H1 (cell line): ENCODE measurements around the gene ZFP3. TPM values are rescaled to one million over a fixed set of nuclear protein-coding genes. Genes with fewer than 3 reads are reported as not detected.

Experiments used
- CTCF ChIA-PET: fragments of 300-600 bp; sonication (Branson Sonifier 250); formaldehyde crosslinking; loops from one replicate; lab custom pipeline; 2021; ENCODE audit not compliant: partially characterized antibody; lab: Charles Lee
- POLR2A ChIA-PET: fragments of 300-600 bp; sonication (Branson Sonifier 250); formaldehyde crosslinking; loops from one replicate; lab custom pipeline; 2021; ENCODE audit warnings: inconsistent platforms; ENCODE audit not compliant: partially characterized antibody; lab: Charles Lee
- DNase-seq, 2 experiments: peaks; one replicate each; pipeline versions ENCODE4 v3.0.0 to v3.0.0-alpha.2; 2010 to 2022; ENCODE audit warnings: low spot score in 2 of 2, low read depth in 1 of 2, mixed read lengths in 1 of 2
- FAIRE-seq: peaks from 2 replicates; lab custom pipeline; 2011; peaks lifted over from hg19 to GRCh38; lab: Jason Lieb, UNC
- H2AFZ ChIP-seq: 2 replicates; pipeline ENCODE4 v1.8.1; 2012; ENCODE audit warnings: low read length, inconsistent platforms
- H2AK5ac ChIP-seq: 2 replicates; pipeline ENCODE4 v1.6.1; 2013; ENCODE audit warnings: low read depth, low read length
- H2BK120ac ChIP-seq: replicated peaks from 2 replicates; pipeline ENCODE3; 2013; ENCODE audit warnings: low read depth, low read length, inconsistent platforms
- H2BK12ac ChIP-seq: 2 replicates; pipeline ENCODE4 v1.6.1; 2013; ENCODE audit warnings: low read depth, low read length
- H2BK15ac ChIP-seq: 2 replicates; pipeline ENCODE4 v1.6.1; 2013; ENCODE audit warnings: low read length
- H2BK20ac ChIP-seq: 2 replicates; pipeline ENCODE4 v1.6.1; 2013; ENCODE audit warnings: low read length
- H2BK5ac ChIP-seq: 2 replicates; pipeline ENCODE4 v1.6.1; 2013; ENCODE audit warnings: low read depth, low read length
- H3K14ac ChIP-seq: 2 replicates; pipeline ENCODE4 v1.6.1; 2013; ENCODE audit warnings: inconsistent platforms; ENCODE audit not compliant: insufficient read length
- H3K18ac ChIP-seq: 2 replicates; pipeline ENCODE4 v1.6.1; 2013; ENCODE audit warnings: low read length; ENCODE audit errors: extremely low read depth
- H3K23ac ChIP-seq: 2 replicates; pipeline ENCODE4 v1.6.1; 2013; ENCODE audit warnings: inconsistent platforms; ENCODE audit not compliant: insufficient read length
- H3K23me2 ChIP-seq: 2 replicates; pipeline ENCODE4 v1.6.1; 2013; ENCODE audit warnings: low read depth, low read length
- H3K27ac ChIP-seq: 2 replicates; pipeline ENCODE4 v1.6.1; 2011; ENCODE audit warnings: low read depth, low read length, inconsistent platforms
- H3K27me3 ChIP-seq, 4 experiments: replicated peaks in 1 of 4; 1 replicate in 1 of 4; 2 replicates in 3 of 4; pipeline versions ENCODE4 v1.6.1 to v1.8.1; 2011 to 2013; ENCODE audit warnings: low read length in 3 of 4, mild to moderate bottlenecking in 3 of 4, inconsistent platforms in 2 of 4, mixed read lengths in 2 of 4, moderate library complexity in 1 of 4; ENCODE audit not compliant: control insufficient read depth in 3 of 4, insufficient read depth in 3 of 4; ENCODE audit errors: extremely low read depth in 1 of 4
- H3K36me3 ChIP-seq, 4 experiments: 2 replicates each; pipeline versions ENCODE4 v1.6.1 to v1.8.1; 2011 to 2013; ENCODE audit warnings: mild to moderate bottlenecking in 4 of 4, low read length in 3 of 4, moderate library complexity in 2 of 4, control low read depth in 1 of 4, inconsistent platforms in 1 of 4; ENCODE audit not compliant: insufficient read depth in 4 of 4, control insufficient read depth in 2 of 4
- H3K4ac ChIP-seq: replicated peaks from 2 replicates; pipeline ENCODE3; 2013; ENCODE audit warnings: low read length, low read depth, mixed read lengths, inconsistent platforms; ENCODE audit not compliant: insufficient read length
- H3K4me1 ChIP-seq, 4 experiments: replicated peaks in 1 of 4; 1 replicate in 1 of 4; 2 replicates in 3 of 4; pipeline versions ENCODE4 v1.6.1 to v1.8.1; 2011 to 2013; ENCODE audit warnings: low read length in 3 of 4, inconsistent platforms in 2 of 4, mixed read lengths in 1 of 4; ENCODE audit not compliant: insufficient read depth in 4 of 4, control insufficient read depth in 3 of 4
- H3K4me2 ChIP-seq, 2 experiments: 2 replicates each; pipeline versions ENCODE4 v1.6.1 to v1.8.1; 2011 to 2013; ENCODE audit warnings: low read depth in 2 of 2, low read length in 2 of 2, control low read depth in 1 of 2, inconsistent platforms in 1 of 2, mild to moderate bottlenecking in 1 of 2; ENCODE audit not compliant: insufficient read depth in 1 of 2
- H3K4me3 ChIP-seq, 4 experiments: fragments of 200-600, 300-600 bp in 1 of 4; sonication (generic), shearing (Covaris generic), sonication (Bioruptor Twin) in 1 of 4; 2 replicates each; pipeline versions ENCODE4 v1.5.1 to v1.8.1; 2011 to 2016; ENCODE audit warnings: low read length in 4 of 4, low read depth in 3 of 4, control low read depth in 2 of 4, inconsistent platforms in 2 of 4, mild to moderate bottlenecking in 2 of 4, mixed read lengths in 1 of 4, moderate library complexity in 1 of 4; ENCODE audit not compliant: insufficient read depth in 2 of 4; ENCODE audit errors: extremely low read depth in 1 of 4
- H3K56ac ChIP-seq: replicated peaks from 2 replicates; pipeline ENCODE3; 2013; ENCODE audit warnings: low read depth, mild to moderate bottlenecking, mixed read lengths, low read length, inconsistent platforms; ENCODE audit not compliant: insufficient read length
- H3K79me1 ChIP-seq: 2 replicates; pipeline ENCODE4 v1.6.1; 2013; ENCODE audit warnings: low read depth, low read length, control low read depth
- H3K79me2 ChIP-seq, 2 experiments: 2 replicates each; pipeline versions ENCODE4 v1.6.1 to v1.8.1; 2012 to 2013; ENCODE audit warnings: low read length in 2 of 2, mild to moderate bottlenecking in 2 of 2, inconsistent platforms in 1 of 2; ENCODE audit not compliant: insufficient read depth in 2 of 2, control insufficient read depth in 1 of 2
- H3K9ac ChIP-seq, 4 experiments: replicated peaks in 1 of 4; 1 replicate in 1 of 4; 2 replicates in 3 of 4; pipeline versions ENCODE4 v1.6.1 to v1.8.1; 2011 to 2013; ENCODE audit warnings: low read depth in 3 of 4, low read length in 3 of 4, control low read depth in 2 of 4, mild to moderate bottlenecking in 2 of 4, moderate library complexity in 2 of 4, inconsistent platforms in 1 of 4; ENCODE audit errors: extremely low read depth in 1 of 4
- H3K9me3 ChIP-seq, 2 experiments: 2 replicates each; pipeline versions ENCODE4 v1.6.1 to v1.8.1; 2012 to 2013; ENCODE audit warnings: mild to moderate bottlenecking in 2 of 2, moderate library complexity in 2 of 2, control low read depth in 1 of 2, inconsistent platforms in 1 of 2, low read depth in 1 of 2, low read length in 1 of 2, mixed read lengths in 1 of 2; ENCODE audit not compliant: insufficient read depth in 2 of 2
- H4K20me1 ChIP-seq, 2 experiments: replicated peaks in 1 of 2; 2 replicates each; pipeline versions ENCODE3 to v1.8.1; 2011 to 2013; ENCODE audit warnings: inconsistent platforms in 2 of 2, low read length in 2 of 2, mild to moderate bottlenecking in 1 of 2; ENCODE audit not compliant: insufficient read depth in 2 of 2, control insufficient read depth in 1 of 2
- H4K5ac ChIP-seq: 2 replicates; pipeline ENCODE4 v1.6.1; 2013; ENCODE audit warnings: low read length, low read depth, mixed read lengths, inconsistent platforms; ENCODE audit not compliant: insufficient read length
- H4K8ac ChIP-seq: 2 replicates; pipeline ENCODE4 v1.8.0; 2013; ENCODE audit warnings: mild to moderate bottlenecking, moderate library complexity, low read length, inconsistent platforms; ENCODE audit not compliant: insufficient read depth; ENCODE audit errors: extremely low read depth
- H4K91ac ChIP-seq: replicated peaks from 2 replicates; pipeline ENCODE3; 2013; ENCODE audit warnings: low read length, mixed read lengths, inconsistent platforms; ENCODE audit not compliant: insufficient read length
- BRCA1 ChIP-seq: IDR thresholded peaks from 2 replicates; pipeline ENCODE4 v1.6.1; 2012; ENCODE audit warnings: low read depth, low read length, improper control_type of control experiment
- CTBP2 ChIP-seq: IDR thresholded peaks from 2 replicates; pipeline ENCODE4 v1.7.0; 2011; ENCODE audit warnings: borderline replicate concordance, mild to moderate bottlenecking, moderate library complexity, mixed read lengths, low read length; ENCODE audit not compliant: insufficient read depth, insufficient read length
- FOSL1 ChIP-seq: IDR thresholded peaks from 2 replicates; pipeline ENCODE4 v1.6.1; 2011; ENCODE audit warnings: mild to moderate bottlenecking, low read depth, low read length, moderate library complexity; ENCODE audit not compliant: insufficient read depth
- GABPA ChIP-seq: IDR thresholded peaks from 2 replicates; pipeline ENCODE4 v1.6.1; 2011; ENCODE audit warnings: mild to moderate bottlenecking, low read length, moderate library complexity, borderline replicate concordance; ENCODE audit not compliant: insufficient read depth
- JUND ChIP-seq: IDR thresholded peaks from 2 replicates; pipeline ENCODE4 v1.6.1; 2011; ENCODE audit warnings: mild to moderate bottlenecking, improper control_type of control experiment, low read length
- KDM1A ChIP-seq: fragments of 200-600, 300-600 bp; sonication (generic); IDR thresholded peaks from 2 replicates; pipeline ENCODE4 v1.7.1; 2016; ENCODE audit warnings: mild to moderate bottlenecking, low read length, borderline replicate concordance
- MAFK ChIP-seq: IDR thresholded peaks from 2 replicates; pipeline ENCODE4 v1.6.1; 2012; ENCODE audit warnings: low read depth, mild to moderate bottlenecking, improper control_type of control experiment, low read length
- POLR2AphosphoS5 ChIP-seq: IDR thresholded peaks from 2 replicates; pipeline ENCODE4 v1.6.1; 2011; ENCODE audit warnings: low read depth, low read length
- SRF ChIP-seq: IDR thresholded peaks from 2 replicates; pipeline ENCODE4 v1.6.1; 2011; ENCODE audit warnings: mild to moderate bottlenecking, low read depth, low read length, moderate library complexity
- TAF1 ChIP-seq: IDR thresholded peaks from 2 replicates; pipeline ENCODE4 v1.6.1; 2011; ENCODE audit warnings: mild to moderate bottlenecking, low read depth, low read length
- TBP ChIP-seq: IDR thresholded peaks from 2 replicates; pipeline ENCODE4 v1.6.1; 2011; ENCODE audit warnings: low read depth, low read length, improper control_type of control experiment
- TEAD4 ChIP-seq: IDR thresholded peaks from 2 replicates; pipeline ENCODE4 v1.6.1; 2012; ENCODE audit warnings: low read depth, low read length, inconsistent platforms, mixed read lengths
- WGBS, 2 experiments: shearing (Covaris generic) in 1 of 2; methylation state at CpG; one replicate each; pipeline versions ENCODE4 v1.1.6 to v1.1.7; 2013 to 2015; ENCODE audit warnings: low lambda C conversion rate in 2 of 2, mixed read lengths in 2 of 2, inconsistent platforms in 1 of 2, low coverage in 1 of 2, missing lambda C conversion rate in 1 of 2; ENCODE audit not compliant: insufficient replicate concordance in 2 of 2, insufficient coverage in 1 of 2, insufficient read length in 1 of 2; ENCODE audit errors: extremely low coverage in 1 of 2, missing lambda C conversion rate in 1 of 2; 5-methylcytosine and 5-hydroxymethylcytosine counted together
- polyA plus RNA-seq, 7 experiments: library from polyadenylated mRNA; depleted of rRNA in 3 of 7; stranded (reverse) in 5 of 7; unstranded in 2 of 7; fragments of >200 nt in 5 of 7; fragments of 200-250 nt in 2 of 7; gene quantifications; 1 replicate in 5 of 7; 2 replicates in 1 of 7; 4 replicates in 1 of 7; pipeline versions ENCODE4 v1.2.1 to v1.2.3, GENCODE V29; 2011 to 2013; ENCODE audit warnings: missing spikeins in 2 of 7, mixed read lengths in 2 of 7
- total RNA-seq: library from RNA; stranded (reverse); fragmentation: NEBNext Ultra II Directional; extraction: Animal tissue kit (Norgen Biotek cat#: 25700); gene quantifications from 2 replicates; pipeline ENCODE4 v1.2.1, GENCODE V29; 2021

ZFP3 gene
- total and polyA plus RNA-seq, 2 of the 8 experiments (the other 6 are each of a cell fraction or from before 2014, with no cell fraction given), result 0.15 to 0.44 TPM

DNA sequence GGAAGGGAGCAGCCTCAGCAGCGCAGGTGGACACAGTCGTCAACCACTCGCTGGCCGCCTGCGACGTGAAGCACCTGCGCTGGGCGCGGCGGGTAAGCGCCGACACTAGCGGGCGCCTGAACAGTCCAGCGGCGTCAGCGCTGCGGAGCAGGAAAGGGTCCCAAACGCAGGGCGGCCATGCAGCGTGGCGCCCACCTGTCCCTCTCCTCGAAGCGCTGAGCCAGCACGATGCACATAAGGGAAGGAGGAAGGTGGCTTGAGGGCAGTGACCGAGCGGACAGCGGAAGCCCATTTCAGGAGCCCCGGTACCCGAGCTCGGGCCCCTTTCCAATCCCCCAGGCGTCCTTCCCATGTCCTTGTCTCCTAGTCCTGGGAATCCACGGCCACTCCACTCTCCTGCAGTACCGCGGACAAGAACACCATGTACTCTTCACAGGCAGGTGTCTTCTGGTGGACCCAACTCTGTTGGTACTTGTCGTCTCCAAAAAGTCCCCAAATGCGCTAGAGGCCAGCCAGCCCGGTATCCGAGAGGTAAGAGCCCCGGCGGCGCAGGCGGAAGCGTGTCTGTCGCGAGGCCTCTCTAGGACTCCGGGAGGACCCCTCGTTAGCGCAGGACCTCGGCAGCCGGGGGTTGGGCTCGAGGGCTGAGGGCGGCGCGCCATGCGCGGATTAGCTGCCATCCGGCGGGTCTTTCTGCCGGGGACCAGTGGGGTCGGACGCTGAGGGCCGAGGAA, 19.0 kb downstream of the ZFP3 start:
- 13% methylated on average over 57 of the region's 63 CpGs; no CpG with 5 or more reads in 1 of the 2 experiments for WGBS, 2 experiments
- TF ChIP-seq POLR2AphosphoS5, result no peak
- peak; percentile 72; the same call in 1 of the 2 replicates for TF ChIP-seq TBP
- no peak for TF ChIP-seq KDM1A
- TF ChIP-seq JUND, result no peak
- TF ChIP-seq BRCA1, result no peak
- TF ChIP-seq CTBP2, result peak; percentile 87
- TF ChIP-seq MAFK, result no peak
- no peak for TF ChIP-seq FOSL1
- peak; percentile 77 for TF ChIP-seq TAF1
- TF ChIP-seq TEAD4, result no peak
- TF ChIP-seq GABPA, result peak; percentile 41; the same call in 1 of the 2 replicates
- no peak for TF ChIP-seq SRF

More for the DNA sequence above, 19.0 kb downstream of the ZFP3 start:
- Histone ChIP-seq H3K4ac (peak overlapping the region; percentile 19), H3K27me3 (peaks cover 0 to 15% (median 9%) of the 10 kb centered on the region in 4 experiments; a peak in 6 of 7 replicates), H4K91ac (peak overlapping the region; percentile 69), H3K14ac (no peak overlapping the region), H3K79me1 (no peaks in the 10 kb centered on the region), H2BK12ac (0 out of 2 replicates have a peak overlapping the region, but pooled peaks have one; percentile 27), H3K18ac (peak overlapping the region; percentile 83), H2BK15ac (no peak overlapping the region), H3K9ac (peak overlapping the region; percentile 20 to 41 (median 38); a peak in 6 of 7 replicates), H3K36me3 (peaks cover 0 to under 1% (median 0%) of the 10 kb centered on the region in 4 experiments; a peak in 2 of 8 replicates), H4K8ac (peak overlapping the region; percentile 81), H3K27ac (no peak overlapping the region), H4K5ac (peak overlapping the region; percentile 24), H3K23ac (no peak overlapping the region), H3K79me2 (no peaks in the 10 kb centered on the region), H2AFZ (peak overlapping the region; percentile 100), H3K4me3 (peak overlapping the region; percentile 59 to 79 (median 64)), H2AK5ac (no peak overlapping the region), H3K4me1 (no peaks in the 10 kb centered on the region), H3K4me2 (peak overlapping the region; percentile 89 to 93), H2BK20ac (no peak overlapping the region), H3K56ac (no peak overlapping the region), H2BK120ac (no peak overlapping the region), H3K9me3 (peaks cover 29 to 36% of the 10 kb centered on the region in 2 experiments), H2BK5ac (0 out of 2 replicates have a peak overlapping the region, but pooled peaks have one; percentile 75), H3K23me2 (peaks cover 6% of the 10 kb centered on the region; the same call in 1 of the 2 replicates), H4K20me1 (no peaks in the 10 kb centered on the region)
- peak; percentile 69 to 91 for DNase-seq
- ChIA-PET CTCF (no interaction called here), POLR2A (interaction anchor here (0.9 to 2.9 kb wide), 6 partner anchors 8 to 29 kb away, joined by 3 to 20 read pairs (median 6); partner anchors contain the start of genes ZFP3 and ZNF232)
- FAIRE-seq, result no peak
